ENCODE results near the gene TMEM132C. TPM values are rescaled to one million over a fixed set of nuclear protein-coding genes. Genes with fewer than 3 reads are reported as not detected.

TMEM132C gene
- total and polyA plus RNA-seq, 11 donors, result 0.05 to 5.9 (median 0.85) TPM

GRCh38 chr12:128627659-128628058 is 360.7 kb downstream of the TMEM132C start:
- TF ChIP-seq POLR2A (IDR thresholded peaks at IDR 0.05) (no peak), CTCF (IDR thresholded peaks at IDR 0.05) (no peak)
- Histone ChIP-seq H3K36me3 (no peaks in the 10 kb centered on the region), H3K4me1 (no peaks in the 10 kb centered on the region), H3K9me3 (peaks cover 0 to 5% (median 0%) of the 10 kb centered on the region in 12 donors), H3K27ac (no peak overlapping the region), H3K27me3 (no peaks in the 10 kb centered on the region), H3K4me3 (no peak overlapping the region)
- DNase-seq (no peak), ATAC-seq (no peak)
- WGBS, 4 donors, result 69 to 77% (median 74%) methylated on average over 6 to 9 of the region's 9 CpGs
- intact Hi-C loops (cut with DNase I), result no loop called here

- peaks cover 0 to 13% (median 0%) of the 10 kb centered on the region in 12 donors for H3K9me3 ChIP-seq
- H3K27me3 ChIP-seq, result no peaks in the 10 kb centered on the region
- no peaks in the 10 kb centered on the region for H3K36me3 ChIP-seq
- DNase-seq, result no peak
- TF ChIP-seq CTCF (IDR thresholded peaks at IDR 0.05) (no peak), POLR2A (IDR thresholded peaks at IDR 0.05) (no peak)
- H3K27ac ChIP-seq, result no peak overlapping the region
- no peaks in the 10 kb centered on the region for H3K4me1 ChIP-seq
- WGBS, 4 donors, result 74 to 84% (median 78%) methylated on average over 4 of the region's 4 CpGs
- no peak for ATAC-seq
- intact Hi-C loops (cut with DNase I), result no loop called here
- H3K4me3 ChIP-seq, result no peak overlapping the region
These were observed 363.0 kb downstream of the TMEM132C start for GRCh38 chr12:128629979-128630378.

GRCh38 chr12:128637642-128638606 is 371.0 kb downstream of the TMEM132C start:
- Histone ChIP-seq H3K9me3 (peaks cover 0 to 6% (median 0%) of the 10 kb centered on the region in 12 donors), H3K4me1 (no peaks in the 10 kb centered on the region), H3K27me3 (peaks cover 0 to 3% (median 0%) of the 10 kb centered on the region in 9 donors), H3K4me3 (no peak overlapping the region), H3K27ac (no peak overlapping the region), H3K36me3 (no peaks in the 10 kb centered on the region)
- intact Hi-C loops (cut with DNase I), result no loop called here
- ATAC-seq, result no peak
- TF ChIP-seq CTCF (IDR thresholded peaks at IDR 0.05), result no peak
- no peak for TF ChIP-seq POLR2A (IDR thresholded peaks at IDR 0.05)
- WGBS, 4 donors, result 73 to 91% (median 78%) methylated on average over 7 of the region's 7 CpGs
- DNase-seq, result no peak

GRCh38 chr12:128639089-128639488 is 372.1 kb downstream of the TMEM132C start:
- no peak for ATAC-seq
- peaks cover 0 to 3% (median 0%) of the 10 kb centered on the region in 9 donors for H3K27me3 ChIP-seq
- no peaks in the 10 kb centered on the region for H3K36me3 ChIP-seq
- no peak overlapping the region for H3K27ac ChIP-seq
- H3K4me1 ChIP-seq, result no peaks in the 10 kb centered on the region
- no peak for TF ChIP-seq POLR2A (IDR thresholded peaks at IDR 0.05)
- no peak for TF ChIP-seq CTCF (IDR thresholded peaks at IDR 0.05)
- DNase-seq, result no peak
- H3K4me3 ChIP-seq, result no peak overlapping the region
- intact Hi-C loops (cut with DNase I), result no loop called here
- H3K9me3 ChIP-seq, result no peaks in the 10 kb centered on the region

Data from heart left ventricle (tissue), 16 donors.